ENCODE data around the gene ANKDD1A.

The ANKDD1A gene

GRCh38 chr15:64883997-64884511, 27.6 kb upstream of the ANKDD1A start:
- no peaks in the 10 kb centered on the region for H3K27me3 Mint-ChIP-seq
- peaks cover 2% of the 10 kb centered on the region for H3K36me3 Mint-ChIP-seq (ENCODE audit: insufficient read depth)
- H3K9me3 Mint-ChIP-seq, result no peaks in the 10 kb centered on the region
- peak overlapping the region; percentile 97 for H3K27ac Mint-ChIP-seq (ENCODE audit: low read depth)
- peak; percentile 66 for DNase-seq (ENCODE audit: low spot score in 2 of 2)
- H3K4me3 Mint-ChIP-seq, result peak overlapping the region; percentile 69
- ATAC-seq (replicated peaks; ENCODE audit: extremely low read depth, poor library complexity, severe bottlenecking), result peak; percentile 21
- peaks cover 26% of the 10 kb centered on the region for H3K4me1 Mint-ChIP-seq

DNA sequence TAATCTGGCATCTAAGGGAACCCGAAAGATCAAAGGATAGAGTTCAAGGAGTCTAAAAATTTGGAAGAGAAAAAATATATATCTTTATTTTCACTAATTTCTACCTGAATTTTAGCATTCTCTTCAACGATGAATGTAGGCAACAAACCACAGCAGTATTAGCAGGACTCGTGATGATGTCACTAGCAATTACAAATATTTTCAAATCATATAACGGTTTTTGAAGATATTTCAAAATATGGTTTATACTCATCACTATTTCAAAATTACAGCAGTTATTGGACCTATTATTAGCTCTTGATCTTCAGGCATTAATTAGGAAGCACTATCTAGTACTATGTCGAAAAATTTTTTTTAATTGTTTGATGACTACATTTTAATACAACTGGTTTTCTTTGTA, 27.0 kb upstream of the ANKDD1A start:
- Mint-ChIP-seq H3K36me3 (ENCODE audit: insufficient read depth) (peaks cover 2% of the 10 kb centered on the region), H3K4me3 (no peak overlapping the region), H3K4me1 (peaks cover 26% of the 10 kb centered on the region), H3K27me3 (no peaks in the 10 kb centered on the region), H3K27ac (ENCODE audit: low read depth) (peak overlapping the region; percentile 97), H3K9me3 (no peaks in the 10 kb centered on the region)
- ATAC-seq (replicated peaks; ENCODE audit: extremely low read depth, poor library complexity, severe bottlenecking), result no peak
- DNase-seq (ENCODE audit: low spot score in 2 of 2), result no peak

- Mint-ChIP-seq H3K4me3 (no peak overlapping the region), H3K9me3 (no peaks in the 10 kb centered on the region), H3K4me1 (peaks cover 34% of the 10 kb centered on the region), H3K27me3 (no peaks in the 10 kb centered on the region), H3K36me3 (ENCODE audit: insufficient read depth) (peaks cover 6% of the 10 kb centered on the region), H3K27ac (ENCODE audit: low read depth) (no peak overlapping the region)
- no peak for ATAC-seq (replicated peaks; ENCODE audit: extremely low read depth, poor library complexity, severe bottlenecking)
- no peak for DNase-seq (ENCODE audit: low spot score in 2 of 2)
Measured at GRCh38 chr15:64888336-64888735, 23.4 kb upstream of the ANKDD1A start.

GRCh38 chr15:64891561-64891960, 20.1 kb upstream of the ANKDD1A start:
- Mint-ChIP-seq H3K36me3 (ENCODE audit: insufficient read depth) (peaks cover 17% of the 10 kb centered on the region), H3K4me1 (peaks cover 53% of the 10 kb centered on the region), H3K9me3 (no peaks in the 10 kb centered on the region), H3K27me3 (no peaks in the 10 kb centered on the region), H3K27ac (ENCODE audit: low read depth) (peak overlapping the region; percentile 95), H3K4me3 (peak overlapping the region; percentile 84)
- no peak for DNase-seq (ENCODE audit: low spot score in 2 of 2)
- no peak for ATAC-seq (replicated peaks; ENCODE audit: extremely low read depth, poor library complexity, severe bottlenecking)

DNA sequence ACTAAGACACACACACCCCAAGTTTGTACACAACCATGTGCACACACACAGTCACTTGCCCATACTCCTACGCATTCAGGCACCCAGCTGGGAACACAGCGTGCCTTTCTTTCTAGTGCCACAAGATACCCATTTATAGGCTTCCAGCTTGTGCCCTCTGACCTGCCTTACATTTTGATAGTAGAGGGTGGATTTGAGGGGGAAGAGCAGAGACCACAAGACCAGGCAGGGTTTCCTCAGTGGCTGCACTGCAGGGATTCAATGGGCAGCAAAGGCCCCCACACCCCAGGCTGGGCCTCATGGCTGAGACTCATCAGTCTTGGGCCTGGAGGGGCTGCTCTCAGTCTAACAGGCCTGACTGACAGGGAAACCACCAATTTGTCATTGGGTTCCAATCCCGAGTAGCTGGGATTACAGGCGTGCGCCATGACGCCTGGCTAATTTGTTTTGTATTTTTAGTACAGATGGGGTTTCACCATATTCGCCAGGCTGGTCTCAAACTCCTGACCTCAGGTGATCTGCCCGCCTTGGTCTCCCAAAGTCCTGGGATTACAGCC, 18.8 kb upstream of the ANKDD1A start:
- ATAC-seq (replicated peaks; ENCODE audit: extremely low read depth, poor library complexity, severe bottlenecking), result no peak
- Mint-ChIP-seq H3K4me3 (peak overlapping the region; percentile 84), H3K27me3 (no peaks in the 10 kb centered on the region), H3K9me3 (no peaks in the 10 kb centered on the region), H3K27ac (ENCODE audit: low read depth) (peak overlapping the region; percentile 95), H3K36me3 (ENCODE audit: insufficient read depth) (peaks cover 17% of the 10 kb centered on the region), H3K4me1 (peaks cover 62% of the 10 kb centered on the region)
- DNase-seq (ENCODE audit: low spot score in 2 of 2), result no peak

DNA sequence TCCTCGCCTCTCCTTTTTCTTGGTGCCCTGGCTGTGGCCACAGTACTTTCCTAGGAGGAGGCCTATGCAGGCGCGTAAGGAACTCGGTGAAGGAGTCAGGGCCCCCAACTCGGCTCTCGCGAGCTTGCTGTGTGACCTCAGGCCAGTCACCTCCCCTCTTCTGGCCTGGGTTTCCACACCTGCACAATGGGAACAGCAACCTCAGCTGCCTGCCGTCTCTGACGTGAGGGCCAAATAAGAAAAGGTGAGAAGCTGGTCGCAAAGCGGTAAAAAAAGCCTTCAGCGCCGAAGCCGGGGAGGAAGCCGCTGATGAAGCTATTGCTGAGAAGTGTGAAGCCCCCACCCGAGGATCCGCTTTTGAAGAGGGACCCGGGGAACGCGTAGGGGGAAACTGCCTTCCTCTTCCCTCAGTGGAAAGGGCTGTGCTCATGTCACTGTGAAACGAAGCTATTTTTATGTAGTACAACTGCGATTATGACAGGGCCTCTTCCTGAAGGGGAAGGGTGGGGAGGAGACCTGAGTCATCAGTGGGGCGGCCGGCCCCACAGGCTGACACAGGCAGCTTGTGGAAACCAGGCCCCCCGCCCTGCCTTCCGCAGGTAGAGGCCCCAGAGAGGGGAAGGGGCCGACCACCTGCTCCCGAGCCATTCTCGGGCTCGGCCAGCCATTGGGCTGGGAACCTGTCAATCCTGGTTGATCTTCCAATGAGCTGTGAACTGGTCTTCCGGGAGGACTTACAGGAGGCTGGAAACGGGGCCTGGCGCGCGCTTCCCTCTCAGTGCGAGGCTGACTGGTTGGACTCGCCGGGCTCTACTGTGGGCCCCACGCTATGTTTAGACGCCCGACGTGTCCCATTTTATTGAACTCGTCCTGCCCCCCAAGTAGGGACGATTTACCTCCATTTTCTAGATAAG, 18.0 kb upstream of the ANKDD1A start:
- DNase-seq (ENCODE audit: low spot score in 2 of 2), result peak; percentile 76 to 85
- Mint-ChIP-seq H3K4me3 (peak overlapping the region; percentile 84), H3K36me3 (ENCODE audit: insufficient read depth) (peaks cover 17% of the 10 kb centered on the region), H3K9me3 (no peaks in the 10 kb centered on the region), H3K27me3 (no peaks in the 10 kb centered on the region), H3K4me1 (peaks cover 66% of the 10 kb centered on the region), H3K27ac (ENCODE audit: low read depth) (peak overlapping the region; percentile 95)
- ATAC-seq (replicated peaks; ENCODE audit: extremely low read depth, poor library complexity, severe bottlenecking), result peak; percentile 62

GRCh38 chr15:64894395-64895056, 17.2 kb upstream of the ANKDD1A start:
- Mint-ChIP-seq H3K4me3 (peak overlapping the region; percentile 84), H3K27me3 (no peaks in the 10 kb centered on the region), H3K36me3 (ENCODE audit: insufficient read depth) (peaks cover 17% of the 10 kb centered on the region), H3K9me3 (no peaks in the 10 kb centered on the region), H3K27ac (ENCODE audit: low read depth) (peak overlapping the region; percentile 95), H3K4me1 (peaks cover 66% of the 10 kb centered on the region)
- peak; percentile 76 for ATAC-seq (replicated peaks; ENCODE audit: extremely low read depth, poor library complexity, severe bottlenecking)
- peak; percentile 66 to 86 for DNase-seq (ENCODE audit: low spot score in 2 of 2)

GRCh38 chr15:64895285-64896065, 16.2 kb upstream of the ANKDD1A start:
- Mint-ChIP-seq H3K27me3 (no peaks in the 10 kb centered on the region), H3K4me3 (peak overlapping the region; percentile 84), H3K36me3 (ENCODE audit: insufficient read depth) (peaks cover 18% of the 10 kb centered on the region), H3K4me1 (peaks cover 66% of the 10 kb centered on the region), H3K27ac (ENCODE audit: low read depth) (peak overlapping the region; percentile 95), H3K9me3 (peaks cover under 1% of the 10 kb centered on the region)
- peak in 1 of 2 donors; percentile 23 for DNase-seq (ENCODE audit: low spot score in 2 of 2)
- ATAC-seq (replicated peaks; ENCODE audit: extremely low read depth, poor library complexity, severe bottlenecking), result peak; percentile 37

DNA sequence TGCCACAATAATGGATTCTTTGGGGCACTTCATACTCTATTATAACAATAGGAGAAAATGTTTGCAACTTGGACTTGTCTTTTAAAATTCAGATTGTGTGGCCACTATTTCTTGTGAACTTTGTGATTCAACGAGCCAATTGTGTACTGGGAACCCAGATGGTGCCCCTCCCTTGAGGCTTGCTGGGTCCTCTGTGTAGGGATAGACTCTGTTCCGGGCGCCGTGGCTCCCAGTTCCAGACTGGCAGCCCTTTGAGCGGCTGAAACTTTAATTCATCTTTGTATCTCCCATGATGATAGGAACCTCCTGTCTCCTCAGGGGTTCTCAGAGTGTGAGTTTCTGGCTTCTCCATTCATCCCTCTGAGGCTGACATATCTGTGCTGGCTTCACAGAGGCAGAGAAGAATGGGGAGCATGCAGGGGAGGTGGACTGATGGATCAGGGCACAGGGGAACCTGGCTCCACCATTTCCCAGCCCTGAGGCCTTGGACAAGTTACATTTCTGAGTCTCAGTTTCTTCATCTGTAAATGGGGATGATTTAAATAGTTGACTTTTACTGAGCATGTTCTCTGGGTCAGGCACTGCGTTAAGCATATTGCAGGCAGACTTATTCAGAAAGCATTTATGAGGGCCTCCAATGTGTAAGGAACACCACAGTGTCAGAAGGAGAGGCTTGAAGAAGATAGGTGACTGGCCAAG, 15.2 kb upstream of the ANKDD1A start:
- H3K27ac Mint-ChIP-seq (ENCODE audit: low read depth), result peak overlapping the region; percentile 55
- peaks cover 18% of the 10 kb centered on the region for H3K36me3 Mint-ChIP-seq (ENCODE audit: insufficient read depth)
- DNase-seq (ENCODE audit: low spot score in 2 of 2) (no peak), ATAC-seq (replicated peaks; ENCODE audit: extremely low read depth, poor library complexity, severe bottlenecking) (no peak)
- H3K9me3 Mint-ChIP-seq, result peaks cover 6% of the 10 kb centered on the region
- no peaks in the 10 kb centered on the region for H3K27me3 Mint-ChIP-seq
- H3K4me1 Mint-ChIP-seq, result peaks cover 60% of the 10 kb centered on the region
- H3K4me3 Mint-ChIP-seq, result peak overlapping the region; percentile 84

DNA sequence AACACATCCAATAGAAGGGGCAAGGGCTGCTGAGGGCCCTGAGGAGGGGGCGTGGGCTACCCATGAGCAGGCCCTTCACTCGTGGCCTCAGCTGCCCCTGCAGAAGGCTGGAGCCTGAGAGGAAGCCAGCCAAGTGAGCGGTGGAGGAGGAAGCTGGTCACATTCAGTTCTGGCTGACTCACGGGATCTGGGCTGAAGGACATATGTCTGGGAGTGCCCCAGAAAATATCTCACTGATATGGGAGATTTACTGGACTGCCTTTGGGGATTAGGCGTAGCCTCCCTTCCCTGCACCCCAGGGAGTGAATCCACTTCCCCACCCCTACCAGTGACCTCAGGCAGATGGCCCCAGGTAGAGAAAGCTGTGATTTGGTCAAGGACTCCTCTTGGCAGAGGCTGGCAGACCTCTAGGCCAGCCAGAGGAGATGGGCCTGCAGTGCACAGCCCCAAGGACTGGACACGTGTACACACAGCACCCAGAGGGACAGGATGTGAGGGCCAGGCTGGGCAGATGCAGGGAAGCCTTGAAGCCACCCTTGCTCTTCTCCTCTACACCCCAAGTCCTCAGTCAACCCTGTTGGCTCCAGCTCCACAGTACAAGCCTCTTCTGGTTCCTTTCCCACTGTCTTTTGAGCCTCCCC, 14.2 kb upstream of the ANKDD1A start:
- Mint-ChIP-seq H3K36me3 (ENCODE audit: insufficient read depth) (peaks cover 13% of the 10 kb centered on the region), H3K4me1 (peaks cover 60% of the 10 kb centered on the region), H3K27ac (ENCODE audit: low read depth) (peak overlapping the region; percentile 55), H3K27me3 (no peaks in the 10 kb centered on the region), H3K9me3 (peaks cover 6% of the 10 kb centered on the region), H3K4me3 (peak overlapping the region; percentile 1)
- no peak for ATAC-seq (replicated peaks; ENCODE audit: extremely low read depth, poor library complexity, severe bottlenecking)
- DNase-seq (ENCODE audit: low spot score in 2 of 2), result no peak

DNA sequence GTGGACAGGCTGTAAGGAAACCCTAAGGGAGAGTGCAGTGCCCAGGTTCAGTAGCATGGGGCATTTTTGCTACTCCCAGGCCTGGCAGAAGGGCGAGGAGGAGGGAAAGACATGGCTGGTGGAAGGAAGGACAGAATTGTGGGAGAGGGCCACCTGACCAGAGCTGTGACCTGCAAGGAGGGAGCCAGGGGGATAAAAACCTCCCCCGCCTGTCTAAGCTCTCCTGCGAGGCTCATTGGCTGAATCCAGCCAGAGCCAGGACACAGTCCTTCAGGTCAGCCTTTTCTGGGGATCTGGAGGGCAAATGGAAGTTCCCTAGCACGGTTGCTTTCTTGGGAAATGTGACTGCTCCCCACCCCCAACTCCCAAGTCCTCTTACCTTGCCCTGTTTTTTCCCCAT, 13.3 kb upstream of the ANKDD1A start:
- no peak for DNase-seq (ENCODE audit: low spot score in 2 of 2)
- peaks cover 61% of the 10 kb centered on the region for H3K4me1 Mint-ChIP-seq

More for the DNA sequence above, 13.3 kb upstream of the ANKDD1A start:
- ATAC-seq (replicated peaks; ENCODE audit: extremely low read depth, poor library complexity, severe bottlenecking), result no peak
- peaks cover 6% of the 10 kb centered on the region for H3K9me3 Mint-ChIP-seq
- H3K27me3 Mint-ChIP-seq, result no peaks in the 10 kb centered on the region
- H3K4me3 Mint-ChIP-seq, result no peak overlapping the region
- H3K36me3 Mint-ChIP-seq (ENCODE audit: insufficient read depth), result peaks cover 11% of the 10 kb centered on the region
- peak overlapping the region; percentile 54 for H3K27ac Mint-ChIP-seq (ENCODE audit: low read depth)

All from central memory CD8-positive, alpha-beta T cell (primary cell).